HL-60 (cell line): Measurements from ENCODE around the gene NTN4.
"Not testable (repeated sequence)": the region's sequence is repeated elsewhere in the genome, so short reads cannot be mapped to it uniquely, and the experiment has no call there.

Source experiments
- DNase-seq, 2 experiments: peaks; one replicate each; pipeline ENCODE4 v3.0.0-alpha.2; 2010 to 2020; ENCODE audit warnings: low read depth in 1 of 2, low spot score in 1 of 2
- H3K27ac ChIP-seq: fragments of 250-450 bp; sonication (Bioruptor Pico); replicated peaks from 2 replicates; pipeline ENCODE4 v1.5.1; 2020; ENCODE audit warnings: mild to moderate bottlenecking, moderate library complexity
- H3K27me3 ChIP-seq: fragments of 250-450 bp; sonication (Bioruptor Pico); 2 replicates; pipeline ENCODE4 v1.5.1; 2021; ENCODE audit warnings: mild to moderate bottlenecking, moderate library complexity; ENCODE audit not compliant: insufficient read depth, poor library complexity, severe bottlenecking
- H3K4me3 ChIP-seq: replicated peaks from 2 replicates; pipeline ENCODE4 v1.5.1; 2011; ENCODE audit warnings: mild to moderate bottlenecking, control low read depth, low read length; ENCODE audit not compliant: insufficient read depth
- CTCF ChIP-seq: IDR thresholded peaks from one replicate; pipeline ENCODE4 v1.5.1; 2011; ENCODE audit warnings: low read length, control low read depth, inconsistent platforms; ENCODE audit not compliant: insufficient read depth
- GABPA ChIP-seq: IDR thresholded peaks from 2 replicates; pipeline ENCODE4 v1.6.1; 2012; ENCODE audit warnings: low read depth
- POLR2AphosphoS5 ChIP-seq: IDR thresholded peaks from 2 replicates; pipeline ENCODE4 v1.6.1; 2012; ENCODE audit warnings: low read depth
- REST ChIP-seq: IDR thresholded peaks from 2 replicates; pipeline ENCODE4 v1.6.1; 2012; ENCODE audit warnings: low read depth; ENCODE audit not compliant: insufficient replicate concordance
- SPI1 ChIP-seq: IDR thresholded peaks from 2 replicates; pipeline ENCODE4 v1.6.1; 2012; ENCODE audit warnings: low read depth, mild to moderate bottlenecking, borderline replicate concordance

The NTN4 gene

GRCh38 chr12:95784286-95784685 lies 6.3 kb downstream of the NTN4 start:
- peaks cover 19% of the 10 kb centered on the region for H3K27me3 ChIP-seq
- no peak overlapping the region for H3K27ac ChIP-seq
- no peak overlapping the region for H3K4me3 ChIP-seq
- no peak for DNase-seq
- TF ChIP-seq POLR2AphosphoS5 (no peak), CTCF (no peak), SPI1 (no peak), GABPA (no peak), REST (no peak)

- not testable (repeated sequence) for H3K27me3 ChIP-seq, DNase-seq, H3K27ac ChIP-seq, H3K4me3 ChIP-seq
These were observed 15.1 kb downstream of the NTN4 start for GRCh38 chr12:95775466-95775865.

- DNase-seq: no peak
- Histone ChIP-seq H3K4me3 (no peak overlapping the region), H3K27me3 (no peaks in the 10 kb centered on the region), H3K27ac (no peak overlapping the region)
- TF ChIP-seq REST: no peak
- no peak for TF ChIP-seq CTCF
- no peak for TF ChIP-seq GABPA
- no peak for TF ChIP-seq SPI1
- TF ChIP-seq POLR2AphosphoS5: no peak
These were observed 16.1 kb downstream of the NTN4 start for GRCh38 chr12:95774311-95775045.

- no peak for DNase-seq
- Histone ChIP-seq H3K4me3 (no peak overlapping the region), H3K27ac (no peak overlapping the region), H3K27me3 (no peaks in the 10 kb centered on the region)
- TF ChIP-seq REST (no peak), POLR2AphosphoS5 (no peak), GABPA (no peak)
These were observed 17.2 kb downstream of the NTN4 start for GRCh38 chr12:95773320-95773719.
